ENCODE measurements around the gene ASF1B. TPM values are rescaled to one million over a fixed set of nuclear protein-coding genes. Genes with fewer than 3 reads are reported as not detected.

ASF1B gene
- total and polyA plus RNA-seq, 2 experiments from 2014 or later, result 33.3 to 36.9 TPM

DNA sequence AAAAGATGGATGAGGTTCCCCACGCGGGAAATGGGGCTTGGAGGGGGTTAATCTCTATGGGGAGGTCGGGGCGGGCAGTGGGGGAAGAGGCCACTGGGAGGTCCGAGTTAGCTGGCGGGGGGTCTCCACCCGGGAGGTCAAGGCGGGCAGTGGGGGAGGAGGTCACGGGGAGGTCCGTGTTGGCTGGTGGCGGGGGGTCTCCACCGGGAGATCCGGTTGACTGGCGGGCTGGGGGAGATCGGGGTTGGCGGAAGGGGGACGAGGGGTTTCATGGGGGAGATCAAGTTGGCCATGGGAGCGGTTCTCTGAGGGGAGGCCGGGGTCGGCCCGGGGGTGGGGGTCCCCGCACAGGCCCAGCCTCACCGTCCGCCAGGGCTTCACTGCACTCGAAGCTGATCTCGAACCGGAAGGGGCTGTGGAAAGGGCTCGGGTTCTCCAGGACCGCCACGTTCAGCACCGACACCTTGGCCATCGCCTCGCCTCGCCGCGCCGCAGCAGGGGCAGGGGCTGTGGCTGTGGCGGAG lies 342 bp downstream of the ASF1B start:
- 0 out of 2 replicates have a peak, but pooled peaks have one; percentile 6 for TF ChIP-seq ZNF331 (CRISPR knock-in tag; IDR thresholded peaks at IDR 0.05; ENCODE audit: low read depth)
- TF ChIP-seq, protein P1, sequence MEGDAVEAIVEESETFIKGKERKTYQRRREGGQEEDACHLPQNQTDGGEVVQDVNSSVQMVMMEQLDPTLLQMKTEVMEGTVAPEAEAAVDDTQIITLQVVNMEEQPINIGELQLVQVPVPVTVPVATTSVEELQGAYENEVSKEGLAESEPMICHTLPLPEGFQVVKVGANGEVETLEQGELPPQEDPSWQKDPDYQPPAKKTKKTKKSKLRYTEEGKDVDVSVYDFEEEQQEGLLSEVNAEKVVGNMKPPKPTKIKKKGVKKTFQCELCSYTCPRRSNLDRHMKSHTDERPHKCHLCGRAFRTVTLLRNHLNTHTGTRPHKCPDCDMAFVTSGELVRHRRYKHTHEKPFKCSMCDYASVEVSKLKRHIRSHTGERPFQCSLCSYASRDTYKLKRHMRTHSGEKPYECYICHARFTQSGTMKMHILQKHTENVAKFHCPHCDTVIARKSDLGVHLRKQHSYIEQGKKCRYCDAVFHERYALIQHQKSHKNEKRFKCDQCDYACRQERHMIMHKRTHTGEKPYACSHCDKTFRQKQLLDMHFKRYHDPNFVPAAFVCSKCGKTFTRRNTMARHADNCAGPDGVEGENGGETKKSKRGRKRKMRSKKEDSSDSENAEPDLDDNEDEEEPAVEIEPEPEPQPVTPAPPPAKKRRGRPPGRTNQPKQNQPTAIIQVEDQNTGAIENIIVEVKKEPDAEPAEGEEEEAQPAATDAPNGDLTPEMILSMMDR (conservative IDR thresholded peaks at IDR 0.05; ENCODE audit: low read depth in 2 of 2), result no peak

DNA sequence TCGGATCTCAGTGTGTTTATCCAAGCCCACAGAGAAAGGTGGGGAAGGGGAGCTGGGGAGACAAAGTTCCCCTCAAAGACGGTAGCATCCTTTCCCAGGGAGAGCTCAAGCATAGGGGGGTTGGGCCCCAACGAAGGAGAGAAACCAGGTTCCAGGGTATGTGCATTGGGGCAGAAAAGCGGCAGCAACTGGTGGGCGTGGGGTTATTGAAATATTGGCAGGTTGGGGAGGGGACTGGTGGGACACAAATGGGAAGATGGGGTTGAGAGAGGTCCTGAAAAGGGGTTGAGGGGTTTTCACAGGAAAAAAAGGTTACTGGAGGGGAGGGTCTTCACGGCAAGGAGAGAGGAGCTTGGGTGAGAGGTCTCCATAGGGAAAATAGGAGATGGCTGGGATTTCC lies 1.0 kb downstream of the ASF1B start:
- Histone ChIP-seq H3K79me2 (replicated peaks; ENCODE audit: insufficient read depth) (peaks cover 15% of the 10 kb centered on the region), H2AFZ (no peak overlapping the region), H3K4me3 (peak overlapping the region; percentile 77), H4K20me1 (replicated peaks; ENCODE audit: insufficient read depth) (peaks cover 20% of the 10 kb centered on the region; the same call in 1 of the 2 replicates), H3K4me2 (peak overlapping the region; percentile 87), H3K27me3 (ENCODE audit: insufficient read depth) (no peaks in the 10 kb centered on the region), H3K4me1 (ENCODE audit: insufficient read depth) (peaks cover 27% of the 10 kb centered on the region), H3K36me3 (ENCODE audit: insufficient read depth) (no peaks in the 10 kb centered on the region), H3F3A (replicated peaks; ENCODE audit: low read depth) (peaks cover 12% of the 10 kb centered on the region), H3K9me2 (ENCODE audit: insufficient read depth) (no peaks in the 10 kb centered on the region), H3K27ac (ENCODE audit: low read depth) (no peak overlapping the region)
- DNase-seq (ENCODE audit: low spot score) (no peak), ATAC-seq (no peak)
- Mint-ChIP-seq H3K27ac (peak overlapping the region; percentile 71), H3K4me1 (peaks cover 18% of the 10 kb centered on the region), H3K36me3 (ENCODE audit: low read depth) (peaks cover 22% of the 10 kb centered on the region), H3K4me3 (peak overlapping the region; percentile 83), H3K27me3 (ENCODE audit: insufficient read depth, low read depth, poor library complexity) (peaks cover 8% of the 10 kb centered on the region), H3K9me3 (peaks cover 2% of the 10 kb centered on the region; the same call in 1 of the 3 replicates)
- TF ChIP-seq NANOG (IDR thresholded peaks at IDR 0.05; ENCODE audit: borderline replicate concordance), result no peak

More for the DNA sequence above, 342 bp downstream of the ASF1B start:
- peaks cover 2% of the 10 kb centered on the region; the same call in 1 of the 3 replicates for H3K9me3 Mint-ChIP-seq
- Histone ChIP-seq H3K36me3 (ENCODE audit: insufficient read depth) (no peaks in the 10 kb centered on the region), H3K4me3 (peak overlapping the region; percentile 77), H2AFZ (no peak overlapping the region), H3K79me2 (replicated peaks; ENCODE audit: insufficient read depth) (peaks cover 15% of the 10 kb centered on the region), H3K4me2 (peak overlapping the region; percentile 87), H3K9me2 (ENCODE audit: insufficient read depth) (no peaks in the 10 kb centered on the region), H3K27me3 (ENCODE audit: insufficient read depth) (no peaks in the 10 kb centered on the region), H3F3A (replicated peaks; ENCODE audit: low read depth) (peaks cover 12% of the 10 kb centered on the region), H4K20me1 (replicated peaks; ENCODE audit: insufficient read depth) (peaks cover 18% of the 10 kb centered on the region; the same call in 1 of the 2 replicates), H3K27ac (ENCODE audit: low read depth) (peak overlapping the region; percentile 64; the same call in 1 of the 2 replicates), H3K4me1 (ENCODE audit: insufficient read depth) (peaks cover 27% of the 10 kb centered on the region)
- H3K27ac Mint-ChIP-seq, result 0 out of 2 replicates have a peak overlapping the region, but pooled peaks have one; percentile 71
- no peak; the same call in 2 of the 3 replicates for ATAC-seq
- peaks cover 20% of the 10 kb centered on the region for H3K36me3 Mint-ChIP-seq (ENCODE audit: low read depth)
- DNase-seq (ENCODE audit: low spot score), result no peak
- peaks cover 18% of the 10 kb centered on the region for H3K4me1 Mint-ChIP-seq
- H3K4me3 Mint-ChIP-seq, result peak overlapping the region; percentile 83
- peaks cover 8% of the 10 kb centered on the region for H3K27me3 Mint-ChIP-seq (ENCODE audit: insufficient read depth, low read depth, poor library complexity)

DNA sequence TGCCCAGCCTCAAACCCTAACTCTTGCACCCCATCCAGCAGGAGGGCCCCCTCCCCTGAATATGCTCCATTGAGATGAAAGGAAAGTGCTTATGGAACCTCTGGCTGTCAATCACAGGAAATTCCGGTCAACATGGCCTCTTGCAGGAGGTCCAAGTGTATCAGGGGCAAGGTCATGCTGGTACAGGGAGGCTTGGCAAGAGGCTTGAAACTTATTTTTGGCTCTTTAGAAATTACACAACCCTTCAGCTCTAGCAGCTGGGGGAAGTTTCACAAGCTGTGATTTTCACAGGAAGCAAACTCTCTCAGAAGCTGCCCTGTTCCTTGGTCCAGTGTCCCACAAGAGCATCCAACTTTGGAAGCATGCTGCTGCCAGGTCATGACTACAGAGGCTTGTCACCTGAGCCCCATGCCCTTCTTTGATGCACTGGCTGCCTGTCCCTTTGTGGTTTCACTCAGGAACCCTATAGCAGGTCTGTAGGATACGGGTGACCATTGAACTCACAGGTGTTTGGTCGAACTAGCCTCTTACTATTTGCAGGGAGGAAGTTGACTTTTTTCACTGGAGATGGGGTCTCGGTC lies 8.4 kb downstream of the ASF1B start:
- Histone ChIP-seq H3K79me2 (replicated peaks; ENCODE audit: insufficient read depth) (no peaks in the 10 kb centered on the region), H3K9me2 (ENCODE audit: insufficient read depth) (no peaks in the 10 kb centered on the region), H3K4me3 (no peak overlapping the region), H2AFZ (no peak overlapping the region), H3K27ac (ENCODE audit: low read depth) (no peak overlapping the region), H4K20me1 (replicated peaks; ENCODE audit: insufficient read depth) (peaks cover 21% of the 10 kb centered on the region; the same call in 1 of the 2 replicates), H3F3A (replicated peaks; ENCODE audit: low read depth) (no peaks in the 10 kb centered on the region), H3K4me2 (no peak overlapping the region), H3K4me1 (ENCODE audit: insufficient read depth) (no peaks in the 10 kb centered on the region), H3K36me3 (ENCODE audit: insufficient read depth) (no peaks in the 10 kb centered on the region), H3K27me3 (ENCODE audit: insufficient read depth) (no peaks in the 10 kb centered on the region)
- no peak for ATAC-seq
- Mint-ChIP-seq H3K27ac (no peak overlapping the region), H3K4me3 (no peak overlapping the region), H3K4me1 (no peaks in the 10 kb centered on the region), H3K9me3 (no peaks in the 10 kb centered on the region), H3K27me3 (ENCODE audit: insufficient read depth, low read depth, poor library complexity) (peaks cover 7% of the 10 kb centered on the region), H3K36me3 (ENCODE audit: low read depth) (peaks cover 53% of the 10 kb centered on the region)
- DNase-seq (ENCODE audit: low spot score), result no peak
- TF ChIP-seq, protein P1 (conservative IDR thresholded peaks at IDR 0.05; ENCODE audit: low read depth in 2 of 2), result no peak
- no peak for TF ChIP-seq POLR2AphosphoS5 (IDR thresholded peaks at IDR 0.05; ENCODE audit: low read depth)
- TF ChIP-seq ZNF114 (CRISPR knock-in tag; IDR thresholded peaks at IDR 0.05), result no peak
- TF ChIP-seq ZNF331 (CRISPR knock-in tag; IDR thresholded peaks at IDR 0.05; ENCODE audit: low read depth), result no peak
- no peak for TF ChIP-seq NANOG (IDR thresholded peaks at IDR 0.05; ENCODE audit: borderline replicate concordance)

Data from GM23338 (cell line).